Stomach (tissue), 4 donors: ENCODE measurements around the gene SPRR2D.

Experiments
- CTCF ChIP-seq, 7 experiments: fragments of 450-650 bp in 4 of 7; fragments of 200-600 bp in 3 of 7; sonication (generic) in 3 of 7; IDR thresholded peaks; one replicate each; pipeline ENCODE4 v1.5.1; 2016 to 2019; ENCODE audit warnings: antibody characterized with exemption in 7 of 7, control low read depth in 2 of 7, mild to moderate bottlenecking in 1 of 7
- POLR2A ChIP-seq, 4 donors: fragments of 450-650 bp; IDR thresholded peaks; one replicate each; pipeline ENCODE4 v1.6.1; 2016; ENCODE audit warnings: antibody characterized with exemption in 4 of 4, control low read depth in 2 of 4, mild to moderate bottlenecking in 1 of 4, moderate library complexity in 1 of 4

DNA sequence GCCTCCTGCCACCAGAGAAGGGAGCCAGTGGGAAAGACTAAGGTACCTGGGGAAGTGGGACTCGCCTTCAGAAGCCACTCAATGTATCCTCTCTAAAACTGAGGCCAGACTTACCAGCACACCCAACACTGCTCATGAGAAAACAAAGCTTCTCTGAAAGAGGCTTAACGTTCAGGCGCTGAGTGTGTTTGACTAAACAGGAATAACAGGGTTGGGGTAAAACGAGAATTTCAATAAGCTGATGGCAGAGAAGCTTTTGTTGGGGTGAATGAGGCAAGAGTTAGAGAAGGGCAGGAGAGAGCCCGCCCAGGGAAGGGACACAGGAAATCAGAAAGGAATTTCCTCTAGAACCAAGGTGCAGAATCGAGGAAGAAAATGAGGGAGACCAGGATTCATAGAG is 41.1 kb downstream of the SPRR2D start:
- no peak for TF ChIP-seq CTCF (IDR thresholded peaks at IDR 0.05)
- TF ChIP-seq POLR2A (IDR thresholded peaks at IDR 0.05), result no peak
